Panc1 (cell line): ENCODE data around the gene KRT15.
A peak's percentile ranks its signal among the peaks of the same experiment; 100 is the strongest.

ENCODE experiments used
- POLR2AphosphoS5 ChIP-seq: IDR thresholded peaks from 2 replicates; pipeline ENCODE4 v1.6.1; 2012; ENCODE audit warnings: mild to moderate bottlenecking, low read depth, low read length, moderate library complexity
- SIN3A ChIP-seq: IDR thresholded peaks from 2 replicates; pipeline ENCODE4 v1.6.1; 2012; ENCODE audit warnings: low read depth, mild to moderate bottlenecking, low read length, moderate library complexity, borderline replicate concordance; ENCODE audit not compliant: insufficient read depth
- TCF7L2 ChIP-seq: IDR thresholded peaks from 2 replicates; pipeline ENCODE4 v1.6.1; 2011; ENCODE audit warnings: mild to moderate bottlenecking, low read depth, low read length, inconsistent platforms
- TF ChIP-seq, protein P1 (sequence below): fragments of 450-650 bp; IDR thresholded peaks from 2 replicates; pipeline ENCODE4 v1.5.1; 2017; ENCODE audit warnings: mild to moderate bottlenecking
- TF ChIP-seq, protein P2 (sequence below), 2 experiments: IDR thresholded peaks; 2 replicates each; pipeline ENCODE4 v1.6.1; 2011 to 2012; ENCODE audit warnings: low read depth in 2 of 2, control low read depth in 1 of 2, low read length in 1 of 2, mild to moderate bottlenecking in 1 of 2, moderate library complexity in 1 of 2; ENCODE audit not compliant: insufficient read depth in 1 of 2

DNA sequence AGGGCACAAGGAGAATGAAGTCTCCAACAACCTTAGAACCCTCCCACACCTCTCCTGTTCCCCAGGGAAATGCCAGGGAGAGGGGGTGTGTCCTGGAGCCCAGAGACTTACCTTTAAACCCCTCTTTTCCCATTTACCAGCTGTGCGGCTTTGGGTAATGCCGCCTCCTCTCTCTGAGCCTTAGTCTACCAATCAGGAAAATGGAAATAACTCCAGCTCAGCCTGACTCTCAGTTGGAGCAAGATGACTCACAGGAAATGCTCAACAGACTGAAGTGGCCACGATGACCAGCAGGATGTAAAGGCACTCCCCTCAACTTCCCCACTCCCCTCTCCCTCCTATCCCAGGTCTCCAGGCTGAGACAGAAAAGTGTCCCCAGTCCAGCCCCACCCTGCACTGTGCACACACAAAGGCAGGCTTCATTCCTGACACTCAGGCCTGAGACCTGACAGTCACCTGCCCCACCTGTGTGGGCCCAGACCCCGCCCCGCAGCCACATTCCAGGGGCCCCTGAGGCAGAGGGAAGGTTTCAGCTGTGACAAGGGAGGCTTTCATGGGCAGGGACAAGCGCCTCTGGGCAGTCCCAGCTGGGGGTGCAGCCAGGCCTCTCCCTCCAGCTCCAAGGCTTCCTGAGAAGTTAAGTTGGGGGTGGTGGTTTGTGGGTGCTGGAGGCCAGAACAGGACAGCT lies 3.0 kb upstream of the KRT15 start:
- TF ChIP-seq POLR2AphosphoS5: peak; percentile 10; the same call in 1 of the 2 replicates
- TF ChIP-seq, protein P1, sequence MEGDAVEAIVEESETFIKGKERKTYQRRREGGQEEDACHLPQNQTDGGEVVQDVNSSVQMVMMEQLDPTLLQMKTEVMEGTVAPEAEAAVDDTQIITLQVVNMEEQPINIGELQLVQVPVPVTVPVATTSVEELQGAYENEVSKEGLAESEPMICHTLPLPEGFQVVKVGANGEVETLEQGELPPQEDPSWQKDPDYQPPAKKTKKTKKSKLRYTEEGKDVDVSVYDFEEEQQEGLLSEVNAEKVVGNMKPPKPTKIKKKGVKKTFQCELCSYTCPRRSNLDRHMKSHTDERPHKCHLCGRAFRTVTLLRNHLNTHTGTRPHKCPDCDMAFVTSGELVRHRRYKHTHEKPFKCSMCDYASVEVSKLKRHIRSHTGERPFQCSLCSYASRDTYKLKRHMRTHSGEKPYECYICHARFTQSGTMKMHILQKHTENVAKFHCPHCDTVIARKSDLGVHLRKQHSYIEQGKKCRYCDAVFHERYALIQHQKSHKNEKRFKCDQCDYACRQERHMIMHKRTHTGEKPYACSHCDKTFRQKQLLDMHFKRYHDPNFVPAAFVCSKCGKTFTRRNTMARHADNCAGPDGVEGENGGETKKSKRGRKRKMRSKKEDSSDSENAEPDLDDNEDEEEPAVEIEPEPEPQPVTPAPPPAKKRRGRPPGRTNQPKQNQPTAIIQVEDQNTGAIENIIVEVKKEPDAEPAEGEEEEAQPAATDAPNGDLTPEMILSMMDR: no peak
- TF ChIP-seq, protein P2, sequence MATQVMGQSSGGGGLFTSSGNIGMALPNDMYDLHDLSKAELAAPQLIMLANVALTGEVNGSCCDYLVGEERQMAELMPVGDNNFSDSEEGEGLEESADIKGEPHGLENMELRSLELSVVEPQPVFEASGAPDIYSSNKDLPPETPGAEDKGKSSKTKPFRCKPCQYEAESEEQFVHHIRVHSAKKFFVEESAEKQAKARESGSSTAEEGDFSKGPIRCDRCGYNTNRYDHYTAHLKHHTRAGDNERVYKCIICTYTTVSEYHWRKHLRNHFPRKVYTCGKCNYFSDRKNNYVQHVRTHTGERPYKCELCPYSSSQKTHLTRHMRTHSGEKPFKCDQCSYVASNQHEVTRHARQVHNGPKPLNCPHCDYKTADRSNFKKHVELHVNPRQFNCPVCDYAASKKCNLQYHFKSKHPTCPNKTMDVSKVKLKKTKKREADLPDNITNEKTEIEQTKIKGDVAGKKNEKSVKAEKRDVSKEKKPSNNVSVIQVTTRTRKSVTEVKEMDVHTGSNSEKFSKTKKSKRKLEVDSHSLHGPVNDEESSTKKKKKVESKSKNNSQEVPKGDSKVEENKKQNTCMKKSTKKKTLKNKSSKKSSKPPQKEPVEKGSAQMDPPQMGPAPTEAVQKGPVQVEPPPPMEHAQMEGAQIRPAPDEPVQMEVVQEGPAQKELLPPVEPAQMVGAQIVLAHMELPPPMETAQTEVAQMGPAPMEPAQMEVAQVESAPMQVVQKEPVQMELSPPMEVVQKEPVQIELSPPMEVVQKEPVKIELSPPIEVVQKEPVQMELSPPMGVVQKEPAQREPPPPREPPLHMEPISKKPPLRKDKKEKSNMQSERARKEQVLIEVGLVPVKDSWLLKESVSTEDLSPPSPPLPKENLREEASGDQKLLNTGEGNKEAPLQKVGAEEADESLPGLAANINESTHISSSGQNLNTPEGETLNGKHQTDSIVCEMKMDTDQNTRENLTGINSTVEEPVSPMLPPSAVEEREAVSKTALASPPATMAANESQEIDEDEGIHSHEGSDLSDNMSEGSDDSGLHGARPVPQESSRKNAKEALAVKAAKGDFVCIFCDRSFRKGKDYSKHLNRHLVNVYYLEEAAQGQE (IDR thresholded peaks at IDR 0.05; ENCODE audit: insufficient read depth in 1 of 2, low read depth in 2 of 2, low read length in 1 of 2): no peak
- TF ChIP-seq SIN3A: no peak; the same call in 1 of the 2 replicates
- TF ChIP-seq TCF7L2: no peak
